ENCODE results near the gene TEX2.

Gene TEX2

DNA sequence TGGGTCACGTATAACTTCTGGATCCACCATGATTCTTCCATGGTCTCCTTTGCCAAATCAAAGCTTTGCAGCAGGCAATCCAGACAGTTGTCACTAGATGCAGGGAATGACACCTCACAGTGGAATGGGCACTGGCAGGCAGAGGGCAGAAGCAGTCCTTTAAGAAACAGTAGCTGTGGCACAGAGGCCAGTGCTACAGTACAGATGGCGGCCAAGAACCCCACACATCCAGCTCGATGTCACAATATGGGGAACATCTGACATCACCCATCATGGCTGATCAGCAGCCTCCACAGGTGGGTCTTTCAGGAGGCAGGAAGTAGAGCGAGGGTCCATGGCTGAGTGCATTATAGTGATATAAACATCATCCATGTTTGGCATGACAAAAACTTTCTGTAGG is 114.4 kb downstream of the TEX2 start:
- H3K79me1 ChIP-seq (replicated peaks; ENCODE audit: low read length, poor library complexity, severe bottlenecking): no peaks in the 10 kb centered on the region
- H3K18ac ChIP-seq (ENCODE audit: low read depth in 1 of 2, low read length in 2 of 2): no peak overlapping the region
- no peak overlapping the region for H2BK12ac ChIP-seq (ENCODE audit: low read length in 2 of 2)
- no peaks in the 10 kb centered on the region for H3K9me3 ChIP-seq (ENCODE audit: control insufficient read depth, low read length)
- no peak overlapping the region for H2AFZ ChIP-seq (ENCODE audit: low read depth, low read length)
- no peak overlapping the region for H2BK5ac ChIP-seq (ENCODE audit: low read depth, low read length, poor library complexity, severe bottlenecking)
- H3K4ac ChIP-seq (ENCODE audit: low read depth in 1 of 2, low read length in 2 of 2): no peak overlapping the region
- WGBS: 97% methylated on average over 4 of the region's 4 CpGs
- no peak overlapping the region for H2BK120ac ChIP-seq (ENCODE audit: low read depth, low read length)
- no peak overlapping the region for H4K91ac ChIP-seq (ENCODE audit: low read length)
- H3K14ac ChIP-seq (ENCODE audit: low read length in 2 of 2): no peak overlapping the region
- H2AK5ac ChIP-seq (ENCODE audit: low read length, severe bottlenecking): no peak overlapping the region
- no peak overlapping the region for H3K9ac ChIP-seq (ENCODE audit: low read length)
- peaks cover 0 to 54% of the 10 kb centered on the region in 2 experiments for H3K36me3 ChIP-seq (ENCODE audit: control insufficient read depth in 1 of 2, insufficient read depth in 2 of 2, low read depth in 1 of 2, low read length in 2 of 2)
- no peak for DNase-seq
- H3K4me3 ChIP-seq (ENCODE audit: insufficient read depth in 1 of 2, low read depth in 1 of 2, low read length in 2 of 2): no peak overlapping the region
- peaks cover 6% of the 10 kb centered on the region for H3K4me1 ChIP-seq (ENCODE audit: control insufficient read depth, insufficient read depth, low read depth, low read length)
- H3K27me3 ChIP-seq (ENCODE audit: control insufficient read depth in 1 of 2, insufficient read depth in 1 of 2, low read length in 2 of 2): no peaks in the 10 kb centered on the region
- H3K23ac ChIP-seq (ENCODE audit: low read length in 2 of 2): no peak overlapping the region
- no peak overlapping the region for H3K27ac ChIP-seq (ENCODE audit: low read length, poor library complexity, severe bottlenecking)
- H3K4me2 ChIP-seq (ENCODE audit: low read length, poor library complexity, severe bottlenecking): no peak overlapping the region
- H2BK15ac ChIP-seq (ENCODE audit: low read depth, poor library complexity, severe bottlenecking): no peak overlapping the region
- H4K8ac ChIP-seq (ENCODE audit: low read length): no peak overlapping the region

DNA sequence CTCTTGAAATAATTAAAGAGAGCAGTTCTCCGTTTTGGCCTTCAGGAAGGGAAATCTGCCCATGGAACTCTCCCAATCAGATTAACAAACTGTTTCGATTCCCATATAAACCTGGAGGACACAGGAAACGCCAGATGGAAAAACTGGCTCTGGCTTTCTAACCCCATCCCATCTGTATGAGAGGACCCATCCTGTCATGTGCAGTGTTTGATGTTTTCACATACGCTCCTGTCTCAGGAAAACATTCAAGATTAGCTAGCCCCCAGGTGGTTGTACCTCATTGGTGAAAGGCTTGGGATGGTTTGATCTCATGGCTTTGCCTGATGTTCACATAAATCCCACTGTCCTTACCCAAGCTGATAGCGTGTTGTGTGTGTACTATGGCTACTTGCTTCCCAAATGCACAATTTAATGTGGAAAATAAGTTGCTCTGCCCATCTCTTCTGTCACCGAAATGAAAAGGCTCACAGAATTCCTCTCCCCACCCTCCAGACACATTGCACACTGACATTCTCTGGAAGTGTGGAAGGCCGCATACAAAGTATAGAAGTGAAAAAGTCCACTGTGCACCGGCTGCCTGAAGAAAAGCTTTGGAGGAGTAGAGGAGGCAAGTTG is 114.9 kb downstream of the TEX2 start:
- peak; percentile 13 for DNase-seq
- Histone ChIP-seq H3K23ac (ENCODE audit: low read length in 2 of 2) (no peak overlapping the region), H2BK5ac (ENCODE audit: low read depth, low read length, poor library complexity, severe bottlenecking) (no peak overlapping the region), H3K4me2 (ENCODE audit: low read length, poor library complexity, severe bottlenecking) (no peak overlapping the region), H3K4me3 (ENCODE audit: insufficient read depth in 1 of 2, low read depth in 1 of 2, low read length in 2 of 2) (no peak overlapping the region), H2AK5ac (ENCODE audit: low read length, severe bottlenecking) (no peak overlapping the region), H3K27ac (ENCODE audit: low read length, poor library complexity, severe bottlenecking) (no peak overlapping the region), H3K79me1 (replicated peaks; ENCODE audit: low read length, poor library complexity, severe bottlenecking) (no peaks in the 10 kb centered on the region), H3K4me1 (ENCODE audit: control insufficient read depth, insufficient read depth, low read depth, low read length) (peaks cover 6% of the 10 kb centered on the region), H3K36me3 (ENCODE audit: control insufficient read depth in 1 of 2, insufficient read depth in 2 of 2, low read depth in 1 of 2, low read length in 2 of 2) (peaks cover 0 to 48% of the 10 kb centered on the region in 2 experiments), H3K14ac (ENCODE audit: low read length in 2 of 2) (no peak overlapping the region), H3K4ac (ENCODE audit: low read depth in 1 of 2, low read length in 2 of 2) (no peak overlapping the region), H3K9me3 (ENCODE audit: control insufficient read depth, low read length) (no peaks in the 10 kb centered on the region), H3K18ac (ENCODE audit: low read depth in 1 of 2, low read length in 2 of 2) (no peak overlapping the region), H4K8ac (ENCODE audit: low read length) (no peak overlapping the region), H3K27me3 (ENCODE audit: control insufficient read depth in 1 of 2, insufficient read depth in 1 of 2, low read length in 2 of 2) (no peaks in the 10 kb centered on the region), H2BK12ac (ENCODE audit: low read length in 2 of 2) (no peak overlapping the region), H4K91ac (ENCODE audit: low read length) (no peak overlapping the region), H3K9ac (ENCODE audit: low read length) (peak overlapping the region; percentile 97), H2BK15ac (ENCODE audit: low read depth, poor library complexity, severe bottlenecking) (no peak overlapping the region), H2AFZ (ENCODE audit: low read depth, low read length) (no peak overlapping the region), H2BK120ac (ENCODE audit: low read depth, low read length) (no peak overlapping the region)
- 77% methylated on average over 8 of the region's 8 CpGs for WGBS

DNA sequence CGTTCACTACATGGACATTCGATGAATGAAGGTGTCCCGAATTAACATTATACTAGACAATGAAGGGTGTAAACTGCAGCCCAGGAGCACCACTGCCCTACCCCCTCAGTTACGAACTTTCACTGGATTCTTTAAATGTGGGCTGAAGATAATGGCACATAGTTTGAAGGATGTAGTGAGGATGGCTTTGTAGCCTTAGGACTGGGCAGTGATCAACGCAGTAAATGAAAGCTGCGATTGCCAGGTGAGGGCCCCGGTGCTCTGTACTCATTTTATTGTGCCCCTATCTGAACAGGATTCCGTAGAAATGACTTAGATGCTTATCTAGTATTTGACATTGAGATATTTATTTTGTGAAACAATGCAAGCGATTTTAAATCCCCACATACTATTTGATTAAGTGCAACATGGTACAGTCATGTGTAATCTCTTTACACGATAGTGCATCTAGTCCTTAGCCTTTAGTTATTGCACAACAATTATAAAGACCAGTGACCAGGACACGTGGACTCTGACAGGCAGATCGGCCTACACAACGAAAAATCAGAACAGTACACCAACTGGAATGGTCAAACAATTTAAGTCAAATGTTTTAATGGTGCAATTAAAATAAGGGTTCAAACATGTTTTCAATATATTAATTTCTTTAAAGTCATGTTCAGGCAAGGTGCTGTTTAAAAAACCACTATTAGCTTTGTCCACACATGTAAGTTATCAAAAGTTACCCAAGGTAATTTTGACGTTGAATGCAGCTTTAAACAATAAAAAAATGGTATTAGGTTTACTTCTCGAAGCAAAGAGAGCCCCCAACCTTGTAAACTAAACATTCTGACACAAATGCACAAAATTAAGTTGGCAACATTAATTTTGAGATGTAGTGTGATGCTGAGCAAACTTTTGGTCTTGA is 115.7 kb downstream of the TEX2 start:
- DNase-seq: peak; percentile 27
- H3K4me2 ChIP-seq (ENCODE audit: low read length, poor library complexity, severe bottlenecking): peak overlapping the region; percentile 64
- peaks cover 0 to 40% of the 10 kb centered on the region in 2 experiments for H3K36me3 ChIP-seq (ENCODE audit: control insufficient read depth in 1 of 2, insufficient read depth in 2 of 2, low read depth in 1 of 2, low read length in 2 of 2)
- peak overlapping the region; percentile 97 for H3K9ac ChIP-seq (ENCODE audit: low read length)
- peak overlapping the region in 1 of 2 experiments; percentile 93 for H3K4me3 ChIP-seq (ENCODE audit: insufficient read depth in 1 of 2, low read depth in 1 of 2, low read length in 2 of 2)
- no peak overlapping the region for H2BK5ac ChIP-seq (ENCODE audit: low read depth, low read length, poor library complexity, severe bottlenecking)
- no peak overlapping the region for H3K14ac ChIP-seq (ENCODE audit: low read length in 2 of 2)
- no peak overlapping the region for H4K91ac ChIP-seq (ENCODE audit: low read length)
- no peak overlapping the region for H2BK120ac ChIP-seq (ENCODE audit: low read depth, low read length)
- no peak overlapping the region for H3K18ac ChIP-seq (ENCODE audit: low read depth in 1 of 2, low read length in 2 of 2)
- H2BK15ac ChIP-seq (ENCODE audit: low read depth, poor library complexity, severe bottlenecking): no peak overlapping the region
- H3K9me3 ChIP-seq (ENCODE audit: control insufficient read depth, low read length): no peaks in the 10 kb centered on the region
- no peak overlapping the region for H3K23ac ChIP-seq (ENCODE audit: low read length in 2 of 2)
- H3K4me1 ChIP-seq (ENCODE audit: control insufficient read depth, insufficient read depth, low read depth, low read length): peaks cover 6% of the 10 kb centered on the region
- peak overlapping the region; percentile 35 for H4K8ac ChIP-seq (ENCODE audit: low read length)
- no peaks in the 10 kb centered on the region for H3K79me1 ChIP-seq (replicated peaks; ENCODE audit: low read length, poor library complexity, severe bottlenecking)
- H3K4ac ChIP-seq (ENCODE audit: low read depth in 1 of 2, low read length in 2 of 2): peak overlapping the region in 1 of 2 experiments; percentile 46
- H3K27ac ChIP-seq (ENCODE audit: low read length, poor library complexity, severe bottlenecking): no peak overlapping the region
- no peak overlapping the region for H2BK12ac ChIP-seq (ENCODE audit: low read length in 2 of 2)
- no peak overlapping the region for H2AK5ac ChIP-seq (ENCODE audit: low read length, severe bottlenecking)
- 41% methylated on average over 10 of the region's 15 CpGs for WGBS
- H2AFZ ChIP-seq (ENCODE audit: low read depth, low read length): no peak overlapping the region
- no peaks in the 10 kb centered on the region for H3K27me3 ChIP-seq (ENCODE audit: control insufficient read depth in 1 of 2, insufficient read depth in 1 of 2, low read length in 2 of 2)

DNA sequence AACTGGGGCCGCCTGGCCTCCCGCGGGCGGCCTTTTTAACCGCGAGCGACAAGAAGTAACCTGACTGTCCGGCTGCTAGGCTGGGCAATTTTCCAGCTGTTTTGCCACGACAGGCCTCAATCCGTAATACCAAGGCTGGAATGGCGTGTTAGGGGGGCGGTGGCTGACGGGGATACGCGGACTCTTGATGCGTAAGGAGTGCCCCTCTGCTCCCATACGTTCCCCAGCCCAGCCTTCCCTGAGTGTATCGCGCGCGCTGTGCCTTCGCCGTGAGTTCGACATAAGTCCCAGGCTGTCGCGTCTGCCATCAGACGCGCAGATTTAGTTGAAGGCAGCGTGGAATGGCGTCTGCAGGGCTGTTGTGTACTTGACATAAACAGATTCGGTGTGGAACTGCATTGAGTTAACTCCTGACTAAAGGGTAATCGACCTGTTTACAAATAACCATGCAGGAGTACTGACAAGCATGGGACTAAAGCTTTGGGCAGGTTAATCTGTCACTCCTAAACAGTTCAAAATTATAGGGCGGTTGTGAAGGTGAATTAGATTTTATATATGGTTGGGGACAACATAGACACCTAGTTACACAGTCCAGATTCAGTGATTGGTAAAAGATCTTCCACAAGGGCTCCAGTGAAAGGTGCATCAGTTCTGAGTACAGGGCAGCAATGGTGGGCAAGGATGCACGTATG is 116.5 kb downstream of the TEX2 start:
- 2% methylated on average over 28 of the region's 34 CpGs for WGBS
- Histone ChIP-seq H4K8ac (ENCODE audit: low read length) (peak overlapping the region; percentile 73), H3K18ac (ENCODE audit: low read depth in 1 of 2, low read length in 2 of 2) (peak overlapping the region; percentile 89 to 93), H3K27me3 (ENCODE audit: control insufficient read depth in 1 of 2, insufficient read depth in 1 of 2, low read length in 2 of 2) (no peaks in the 10 kb centered on the region), H3K36me3 (ENCODE audit: control insufficient read depth in 1 of 2, insufficient read depth in 2 of 2, low read depth in 1 of 2, low read length in 2 of 2) (peaks cover 0 to 35% of the 10 kb centered on the region in 2 experiments), H2AFZ (ENCODE audit: low read depth, low read length) (no peak overlapping the region), H2BK15ac (ENCODE audit: low read depth, poor library complexity, severe bottlenecking) (no peak overlapping the region), H2BK120ac (ENCODE audit: low read depth, low read length) (no peak overlapping the region), H3K4me3 (ENCODE audit: insufficient read depth in 1 of 2, low read depth in 1 of 2, low read length in 2 of 2) (peak overlapping the region; percentile 76 to 93), H3K4ac (ENCODE audit: low read depth in 1 of 2, low read length in 2 of 2) (peak overlapping the region; percentile 46 to 47), H4K91ac (ENCODE audit: low read length) (peak overlapping the region; percentile 66), H2BK5ac (ENCODE audit: low read depth, low read length, poor library complexity, severe bottlenecking) (no peak overlapping the region), H3K79me1 (replicated peaks; ENCODE audit: low read length, poor library complexity, severe bottlenecking) (no peaks in the 10 kb centered on the region), H3K23ac (ENCODE audit: low read length in 2 of 2) (peak overlapping the region in 1 of 2 experiments; percentile 78), H2AK5ac (ENCODE audit: low read length, severe bottlenecking) (no peak overlapping the region), H3K9me3 (ENCODE audit: control insufficient read depth, low read length) (no peaks in the 10 kb centered on the region), H3K4me1 (ENCODE audit: control insufficient read depth, insufficient read depth, low read depth, low read length) (peaks cover 6% of the 10 kb centered on the region), H3K9ac (ENCODE audit: low read length) (peak overlapping the region; percentile 97), H3K27ac (ENCODE audit: low read length, poor library complexity, severe bottlenecking) (peak overlapping the region; percentile 72), H3K14ac (ENCODE audit: low read length in 2 of 2) (peak overlapping the region in 1 of 2 experiments; percentile 82), H3K4me2 (ENCODE audit: low read length, poor library complexity, severe bottlenecking) (peak overlapping the region; percentile 64), H2BK12ac (ENCODE audit: low read length in 2 of 2) (peak overlapping the region in 1 of 2 experiments; percentile 38)
- peak; percentile 85 for DNase-seq
